Astrocyte (in vitro differentiated cells and primary cell): ENCODE measurements around the gene PCDHB3.

Experiments used
- CTCF ChIP-seq: IDR thresholded peaks from 2 replicates; pipeline ENCODE4 v1.5.1; 2011; ENCODE audit warnings: low read depth, mild to moderate bottlenecking, inconsistent platforms, low read length, moderate library complexity; ENCODE audit not compliant: insufficient read depth
- EZH2 ChIP-seq: IDR thresholded peaks from 2 replicates; pipeline ENCODE4 v1.6.1; 2012; ENCODE audit warnings: mild to moderate bottlenecking, low read length, inconsistent platforms; ENCODE audit not compliant: insufficient read depth

DNA sequence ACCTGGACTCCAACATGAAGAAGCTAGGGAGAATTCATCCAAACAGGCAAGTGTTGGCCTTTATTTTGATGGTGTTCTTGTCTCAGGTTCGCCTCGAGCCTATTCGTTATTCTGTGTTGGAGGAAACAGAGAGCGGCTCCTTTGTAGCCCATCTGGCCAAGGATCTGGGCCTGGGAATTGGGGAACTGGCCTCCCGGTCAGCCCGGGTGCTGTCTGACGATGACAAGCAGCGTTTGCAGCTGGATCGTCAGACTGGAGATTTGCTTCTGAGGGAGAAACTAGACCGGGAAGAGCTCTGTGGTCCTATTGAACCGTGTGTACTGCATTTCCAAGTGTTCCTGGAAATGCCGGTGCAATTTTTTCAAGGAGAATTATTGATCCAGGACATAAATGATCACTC lies 21.7 kb downstream of the PCDHB3 start:
- TF ChIP-seq CTCF (no peak), EZH2 (no peak)
